GM21526 (cell line): ENCODE results near the gene TMOD2.
"Not testable (repeated sequence)": the region's sequence is repeated elsewhere in the genome, so short reads cannot be mapped to it uniquely, and the experiment has no call there.

Experiments
- ATAC-seq: cut with Tn5 transposase; IDR thresholded peaks from one replicate; pipeline ENCODE4 v1.9.1; 2021; ENCODE audit warnings: moderate library complexity; ENCODE audit not compliant: unreplicated experiment, low FRiP score

Gene TMOD2

GRCh38 chr15:51768018-51768417, 16.6 kb downstream of the TMOD2 start:
- no peak for ATAC-seq

- no peak for ATAC-seq
Measured at GRCh38 chr15:51770902-51771301, 19.5 kb downstream of the TMOD2 start.

- ATAC-seq: no peak
Measured at GRCh38 chr15:51771773-51772172, 20.4 kb downstream of the TMOD2 start.

GRCh38 chr15:51774916-51775315, 23.5 kb downstream of the TMOD2 start:
- ATAC-seq: no peak

- ATAC-seq: no peak
Measured at GRCh38 chr15:51775967-51776816, 24.8 kb downstream of the TMOD2 start.

GRCh38 chr15:51776952-51777569, 25.7 kb downstream of the TMOD2 start:
- no peak for ATAC-seq

GRCh38 chr15:51780636-51781035, 29.2 kb downstream of the TMOD2 start:
- no peak for ATAC-seq

GRCh38 chr15:51781506-51781905, 30.1 kb downstream of the TMOD2 start:
- no peak for ATAC-seq

GRCh38 chr15:51782357-51782896, 31.0 kb downstream of the TMOD2 start:
- no peak for ATAC-seq

- ATAC-seq: no peak
Measured at GRCh38 chr15:51783967-51784366, 32.6 kb downstream of the TMOD2 start.

GRCh38 chr15:51787130-51787529, 35.7 kb downstream of the TMOD2 start:
- not testable (repeated sequence) for ATAC-seq

- ATAC-seq: not testable (repeated sequence)
Measured at GRCh38 chr15:51792474-51792873, 41.1 kb downstream of the TMOD2 start.

- no peak for ATAC-seq
Measured at GRCh38 chr15:51793521-51794305, 42.3 kb downstream of the TMOD2 start.

GRCh38 chr15:51796847-51797401, 45.5 kb downstream of the TMOD2 start:
- ATAC-seq: no peak

GRCh38 chr15:51798281-51798680, 46.9 kb downstream of the TMOD2 start:
- ATAC-seq: no peak

- ATAC-seq: no peak
Measured at GRCh38 chr15:51799282-51800252, 48.2 kb downstream of the TMOD2 start.

GRCh38 chr15:51801391-51801835, 50.0 kb downstream of the TMOD2 start:
- ATAC-seq: no peak

- no peak for ATAC-seq
Measured at GRCh38 chr15:51802593-51802992, 51.2 kb downstream of the TMOD2 start.

- no peak for ATAC-seq
Measured at GRCh38 chr15:51803965-51804364, 52.6 kb downstream of the TMOD2 start.
